ENCODE data around the gene ISG15.
"Not testable (repeated sequence)": the region's sequence is repeated elsewhere in the genome, so short reads cannot be mapped to it uniquely, and the experiment has no call there.

ISG15 gene

GRCh38 chr1:1011396-1011949, 1.8 kb upstream of the ISG15 start:
- no peak for TF ChIP-seq CTCF (conservative IDR thresholded peaks at IDR 0.05; ENCODE audit: low read depth, low read length)
- no peak for DNase-seq (ENCODE audit: low read depth)
- no peak overlapping the region for H3K4me3 ChIP-seq (ENCODE audit: low read depth, low read length)

GRCh38 chr1:1012736-1013104, 577 bp upstream of the ISG15 start:
- DNase-seq (ENCODE audit: low read depth), result not testable (repeated sequence)

GRCh38 chr1:1013922-1014648, 788 bp downstream of the ISG15 start:
- no peak for DNase-seq (ENCODE audit: low read depth)
- peak overlapping the region; percentile 76 for H3K4me3 ChIP-seq (ENCODE audit: low read depth, low read length)

More at GRCh38 chr1:1012736-1013104, 577 bp upstream of the ISG15 start:
- peak overlapping the region; percentile 76 for H3K4me3 ChIP-seq (ENCODE audit: low read depth, low read length)

GRCh38 chr1:1014799-1015681, 1.7 kb downstream of the ISG15 start:
- no peak for DNase-seq (ENCODE audit: low read depth)
- H3K4me3 ChIP-seq (ENCODE audit: low read depth, low read length), result no peak overlapping the region

More at GRCh38 chr1:1013922-1014648, 788 bp downstream of the ISG15 start:
- TF ChIP-seq CTCF (conservative IDR thresholded peaks at IDR 0.05; ENCODE audit: low read depth, low read length), result no peak

GRCh38 chr1:1017397-1018320, 4.4 kb downstream of the ISG15 start:
- DNase-seq (ENCODE audit: low read depth); H3K4me3 ChIP-seq (ENCODE audit: low read depth, low read length): not testable (repeated sequence)

More at GRCh38 chr1:1014799-1015681, 1.7 kb downstream of the ISG15 start:
- TF ChIP-seq CTCF (conservative IDR thresholded peaks at IDR 0.05; ENCODE audit: low read depth, low read length), result peak; percentile 42

GRCh38 chr1:1018321-1018685, 5.0 kb downstream of the ISG15 start:
- DNase-seq (ENCODE audit: low read depth); H3K4me3 ChIP-seq (ENCODE audit: low read depth, low read length): not testable (repeated sequence)

GRCh38 chr1:1019122-1019999, 6.1 kb downstream of the ISG15 start:
- TF ChIP-seq CTCF (conservative IDR thresholded peaks at IDR 0.05; ENCODE audit: low read depth, low read length), result peak; percentile 42
- peak overlapping the region; percentile 62 for H3K4me3 ChIP-seq (ENCODE audit: low read depth, low read length)
- peak; percentile 84 for DNase-seq (ENCODE audit: low read depth)

Data from choroid plexus epithelial cell (primary cell).